ENCODE measurements around the gene DCLK1. TPM values are rescaled to one million over a fixed set of nuclear protein-coding genes. Genes with fewer than 3 reads are reported as not detected.
A peak's percentile ranks its signal among the peaks of the same experiment; 100 is the strongest.

The DCLK1 gene
- total RNA-seq, 1 experiment from 2014 or later, result 36.2 TPM

GRCh38 chr13:36094478-36094877 lies 36.7 kb downstream of the DCLK1 start:
- H3K79me1 ChIP-seq (ENCODE audit: insufficient read depth, low read depth, low read length, poor library complexity, severe bottlenecking), result no peaks in the 10 kb centered on the region
- H2BK15ac ChIP-seq (ENCODE audit: low read depth, low read length), result no peak overlapping the region
- no peak overlapping the region for H3K27ac ChIP-seq (ENCODE audit: insufficient read length, low read depth, low read length)
- H3K27me3 Mint-ChIP-seq (ENCODE audit: low read depth), result no peaks in the 10 kb centered on the region
- no peak overlapping the region for H4K91ac ChIP-seq (ENCODE audit: insufficient read length, low read depth, low read length)
- H2AFZ ChIP-seq (ENCODE audit: low read length), result no peak overlapping the region
- H2AK5ac ChIP-seq (ENCODE audit: insufficient read length, low read length), result no peak overlapping the region
- no peaks in the 10 kb centered on the region for H3K23me2 ChIP-seq (ENCODE audit: insufficient read length, low read depth, low read length, poor library complexity, severe bottlenecking)
- H3K9ac ChIP-seq (ENCODE audit: extremely low read depth, insufficient read length, low read length), result no peak overlapping the region
- H3K4me1 ChIP-seq (ENCODE audit: insufficient read depth, low read length), result no peaks in the 10 kb centered on the region; the same call in 1 of the 2 replicates
- TF ChIP-seq CTCF (conservative IDR thresholded peaks at IDR 0.05), result peak; percentile 51
- H3K4me2 ChIP-seq (ENCODE audit: insufficient read depth, insufficient read length, low read length), result no peak overlapping the region
- no peak overlapping the region for H2BK12ac ChIP-seq (ENCODE audit: insufficient read length, low read depth, low read length)
- H3K9me3 Mint-ChIP-seq, result peaks cover 0 to 2% of the 10 kb centered on the region in 2 experiments; a peak in 1 of 5 replicates
- no peak overlapping the region for H3K23ac ChIP-seq (ENCODE audit: insufficient read length, low read depth, low read length)
- no peak overlapping the region for H3K14ac ChIP-seq (ENCODE audit: insufficient read depth, low read length)
- peaks cover 8 to 11% of the 10 kb centered on the region in 2 experiments for H3K4me1 Mint-ChIP-seq
- no peak overlapping the region for H3K4ac ChIP-seq (ENCODE audit: low read depth, low read length)
- H3K9me3 ChIP-seq (ENCODE audit: control insufficient read depth, low read depth, low read length), result no peaks in the 10 kb centered on the region
- no peaks in the 10 kb centered on the region for H4K20me1 ChIP-seq (ENCODE audit: control insufficient read depth, insufficient read depth, insufficient read length)
- H2BK20ac ChIP-seq (ENCODE audit: low read depth, low read length, poor library complexity, severe bottlenecking), result no peak overlapping the region
- H3K36me3 Mint-ChIP-seq (ENCODE audit: insufficient read depth in 1 of 3, low read depth in 3 of 3), result peaks cover 0 to 4% (median 3%) of the 10 kb centered on the region in 3 experiments; a peak in 3 of 7 replicates
- no CpG with 5 or more reads among the region's 4 CpGs for WGBS (ENCODE audit: extremely low coverage, insufficient read length, low lambda C conversion rate)
- no peak for DNase-seq
- no peak overlapping the region for H2BK120ac ChIP-seq (ENCODE audit: low read depth, low read length, poor library complexity, severe bottlenecking)
- H3T11ph ChIP-seq (ENCODE audit: low read length), result no peak overlapping the region
- no peak overlapping the region for H3K56ac ChIP-seq (ENCODE audit: insufficient read length, low read depth, low read length)
- no peak overlapping the region for H3K4me3 Mint-ChIP-seq
- H3K27me3 ChIP-seq (ENCODE audit: insufficient read depth, low read length), result no peaks in the 10 kb centered on the region
- H4K8ac ChIP-seq (replicated peaks; ENCODE audit: insufficient read length, low read depth, low read length), result no peak overlapping the region
- no peak overlapping the region for H4K5ac ChIP-seq (ENCODE audit: insufficient read length, low read depth, low read length)
- H2BK5ac ChIP-seq (ENCODE audit: insufficient read length, low read length), result no peak overlapping the region
- H3K79me2 ChIP-seq (ENCODE audit: insufficient read depth, low read length), result no peaks in the 10 kb centered on the region
- no peak overlapping the region for H3K27ac Mint-ChIP-seq
- no peak overlapping the region for H3K18ac ChIP-seq (ENCODE audit: insufficient read length, low read depth, low read length)
